Lower leg skin (tissue), 4 donors: ENCODE data around the gene ZNF839. TPM values are rescaled to one million over a fixed set of nuclear protein-coding genes. Genes with fewer than 3 reads are reported as not detected.
"Not testable (repeated sequence)": the region's sequence is repeated elsewhere in the genome, so short reads cannot be mapped to it uniquely, and the experiment has no call there.

Source experiments
- DNase-seq, 2 donors: peaks; one replicate each; pipeline ENCODE4 v3.0.0-alpha.2; 2019; ENCODE audit warnings: low spot score in 2 of 2
- H3K4me3 ChIP-seq: fragments of 200-600 bp; sonication (generic); 2 replicates; pipeline ENCODE4 v1.5.1; 2017; ENCODE audit warnings: mild to moderate bottlenecking, low read depth; ENCODE audit not compliant: poor library complexity, severe bottlenecking
- POLR2A ChIP-seq, 2 donors: fragments of 450-650 bp; IDR thresholded peaks; one replicate each; pipeline ENCODE4 v1.6.1; 2016 to 2017; ENCODE audit warnings: antibody characterized with exemption in 2 of 2, mild to moderate bottlenecking in 1 of 2, moderate library complexity in 1 of 2
- WGBS, 2 donors: methylation state at CpG; one replicate each; pipeline ENCODE4 v1.1.5; 2018; 5-methylcytosine and 5-hydroxymethylcytosine counted together
- intact Hi-C: fragments of 100-400 bp; cut with DNase I; formaldehyde crosslinking; loops from one replicate; pipeline ENCODE4 v1.15.0; 2023; ENCODE audit warnings: low total_unique reads
- total RNA-seq, 4 donors: library from RNA; depleted of rRNA; stranded (reverse); fragments of >200 nt; gene quantifications; one replicate each; pipeline ENCODE4 v1.1.0, GENCODE V29; 2016
- TF ChIP-seq, protein P1 (sequence below), 3 donors: fragments of 450-650 bp; IDR thresholded peaks; one replicate each; pipeline ENCODE4 v1.5.1; 2016; ENCODE audit warnings: antibody characterized with exemption in 3 of 3, mild to moderate bottlenecking in 3 of 3, moderate library complexity in 2 of 3

Gene ZNF839
- total RNA-seq, 4 donors from 2014 or later, result 10.7 to 15.2 (median 13.6) TPM

DNA sequence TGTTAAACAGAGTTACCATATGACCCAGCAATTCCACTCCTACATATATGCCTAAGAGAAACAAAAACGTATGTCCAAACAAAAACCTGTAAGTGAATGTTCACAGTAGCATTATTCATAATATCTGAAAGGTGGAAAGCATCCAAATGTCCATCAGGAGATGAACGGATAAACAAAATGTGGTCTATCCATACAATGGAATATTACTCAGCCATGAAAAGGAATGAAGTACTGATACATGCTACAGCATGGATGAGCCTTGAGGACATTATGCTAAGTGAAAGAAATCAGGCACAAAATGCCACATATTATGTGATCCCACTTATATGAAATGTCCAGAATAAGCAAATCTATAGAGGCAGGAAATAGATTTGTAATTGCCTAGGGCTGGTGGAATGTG lies 31.4 kb upstream of the ZNF839 start:
- DNase-seq, result peak in 1 of 2 donors; percentile 29
- 94 to 96% methylated on average over 2 of the region's 2 CpGs for WGBS, 2 donors
- H3K4me3 ChIP-seq, result no peak overlapping the region
- TF ChIP-seq, protein P1, sequence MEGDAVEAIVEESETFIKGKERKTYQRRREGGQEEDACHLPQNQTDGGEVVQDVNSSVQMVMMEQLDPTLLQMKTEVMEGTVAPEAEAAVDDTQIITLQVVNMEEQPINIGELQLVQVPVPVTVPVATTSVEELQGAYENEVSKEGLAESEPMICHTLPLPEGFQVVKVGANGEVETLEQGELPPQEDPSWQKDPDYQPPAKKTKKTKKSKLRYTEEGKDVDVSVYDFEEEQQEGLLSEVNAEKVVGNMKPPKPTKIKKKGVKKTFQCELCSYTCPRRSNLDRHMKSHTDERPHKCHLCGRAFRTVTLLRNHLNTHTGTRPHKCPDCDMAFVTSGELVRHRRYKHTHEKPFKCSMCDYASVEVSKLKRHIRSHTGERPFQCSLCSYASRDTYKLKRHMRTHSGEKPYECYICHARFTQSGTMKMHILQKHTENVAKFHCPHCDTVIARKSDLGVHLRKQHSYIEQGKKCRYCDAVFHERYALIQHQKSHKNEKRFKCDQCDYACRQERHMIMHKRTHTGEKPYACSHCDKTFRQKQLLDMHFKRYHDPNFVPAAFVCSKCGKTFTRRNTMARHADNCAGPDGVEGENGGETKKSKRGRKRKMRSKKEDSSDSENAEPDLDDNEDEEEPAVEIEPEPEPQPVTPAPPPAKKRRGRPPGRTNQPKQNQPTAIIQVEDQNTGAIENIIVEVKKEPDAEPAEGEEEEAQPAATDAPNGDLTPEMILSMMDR (IDR thresholded peaks at IDR 0.05), result no peak
- no peak for TF ChIP-seq POLR2A (IDR thresholded peaks at IDR 0.05)
- intact Hi-C loops, result no loop called here

DNA sequence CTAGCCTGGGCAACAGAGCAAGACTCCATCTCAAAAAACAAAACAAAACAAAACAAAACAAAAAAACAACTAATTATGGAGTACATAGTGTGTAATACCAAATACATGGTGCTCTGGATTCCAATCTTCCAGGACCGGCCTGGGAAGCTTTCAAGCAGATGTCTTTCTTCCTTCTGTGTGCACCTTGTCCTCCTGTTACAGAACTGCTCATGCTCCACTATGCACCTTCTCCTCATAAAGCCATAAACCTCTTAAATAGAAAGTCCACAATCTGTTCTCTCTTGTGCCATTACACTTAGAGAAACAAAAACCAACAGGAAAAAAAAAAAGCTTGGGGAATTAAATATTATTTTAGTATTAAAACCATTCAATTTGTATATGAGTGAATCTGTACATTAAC lies 27.1 kb upstream of the ZNF839 start:
- no peak for DNase-seq
- no peak overlapping the region for H3K4me3 ChIP-seq
- 88 to 93% methylated on average over 1 of the region's 1 CpG for WGBS, 2 donors
- intact Hi-C loops, result loop anchor here (5.0 kb wide), 1 partner anchor 1290 kb away; no protein-coding TSS in a partner anchor
- TF ChIP-seq, protein P1 (IDR thresholded peaks at IDR 0.05), result no peak
- TF ChIP-seq POLR2A (IDR thresholded peaks at IDR 0.05), result no peak

DNA sequence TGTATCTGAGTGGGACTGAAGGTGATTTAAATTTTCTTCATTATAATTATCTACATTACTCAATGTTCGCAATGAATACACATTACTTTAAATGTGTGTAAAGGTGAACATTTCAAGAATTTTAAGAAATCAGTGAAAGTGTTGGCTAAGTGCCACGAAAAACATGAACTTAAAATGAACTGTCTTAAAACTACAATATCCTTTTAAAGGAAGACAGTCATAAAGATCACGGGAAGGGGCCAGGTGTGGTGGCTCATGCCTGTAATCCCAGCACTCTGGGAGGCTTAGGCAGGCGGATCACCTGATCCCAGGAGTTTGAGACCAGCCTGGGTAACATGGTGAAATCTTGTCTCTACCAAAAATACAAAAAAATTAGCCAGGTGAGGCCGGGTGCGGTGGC lies 25.8 kb upstream of the ZNF839 start:
- no peak for TF ChIP-seq POLR2A (IDR thresholded peaks at IDR 0.05)
- TF ChIP-seq, protein P1 (IDR thresholded peaks at IDR 0.05), result no peak
- H3K4me3 ChIP-seq, result no peak overlapping the region
- intact Hi-C loops, result loop anchor here (5.0 kb wide), 1 partner anchor 1289 kb away; no protein-coding TSS in a partner anchor
- 80% methylated on average over 6 of the region's 6 CpGs for WGBS, 2 donors
- DNase-seq, result no peak

DNA sequence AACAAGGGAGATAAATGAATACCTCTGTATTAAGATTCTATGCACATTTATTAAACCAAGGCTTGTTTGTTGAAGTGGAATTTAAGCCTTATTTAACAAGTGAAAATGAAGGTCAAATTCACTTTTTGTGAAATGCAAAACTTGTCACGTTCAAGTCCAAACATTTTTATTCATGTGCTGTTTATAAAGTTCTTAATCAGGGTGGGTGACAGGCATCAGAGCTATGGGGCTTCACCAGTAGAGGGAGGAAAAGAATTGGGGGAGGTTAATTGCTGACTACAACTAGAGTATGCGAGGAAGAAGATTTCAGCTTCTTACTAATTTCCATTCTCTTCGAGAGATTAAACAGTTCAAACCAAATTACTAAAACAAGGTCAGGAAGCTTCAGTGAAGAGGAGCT lies 24.3 kb upstream of the ZNF839 start:
- 66 to 71% methylated on average over 3 of the region's 3 CpGs for whole genome bisulfite sequencing, 2 donors
- H3K4me3 ChIP-seq, result no peak overlapping the region
- intact Hi-C loops, result no loop called here
- TF ChIP-seq, protein P1 (IDR thresholded peaks at IDR 0.05), result no peak
- TF ChIP-seq POLR2A (IDR thresholded peaks at IDR 0.05), result no peak
- DNase-seq, result no peak

DNA sequence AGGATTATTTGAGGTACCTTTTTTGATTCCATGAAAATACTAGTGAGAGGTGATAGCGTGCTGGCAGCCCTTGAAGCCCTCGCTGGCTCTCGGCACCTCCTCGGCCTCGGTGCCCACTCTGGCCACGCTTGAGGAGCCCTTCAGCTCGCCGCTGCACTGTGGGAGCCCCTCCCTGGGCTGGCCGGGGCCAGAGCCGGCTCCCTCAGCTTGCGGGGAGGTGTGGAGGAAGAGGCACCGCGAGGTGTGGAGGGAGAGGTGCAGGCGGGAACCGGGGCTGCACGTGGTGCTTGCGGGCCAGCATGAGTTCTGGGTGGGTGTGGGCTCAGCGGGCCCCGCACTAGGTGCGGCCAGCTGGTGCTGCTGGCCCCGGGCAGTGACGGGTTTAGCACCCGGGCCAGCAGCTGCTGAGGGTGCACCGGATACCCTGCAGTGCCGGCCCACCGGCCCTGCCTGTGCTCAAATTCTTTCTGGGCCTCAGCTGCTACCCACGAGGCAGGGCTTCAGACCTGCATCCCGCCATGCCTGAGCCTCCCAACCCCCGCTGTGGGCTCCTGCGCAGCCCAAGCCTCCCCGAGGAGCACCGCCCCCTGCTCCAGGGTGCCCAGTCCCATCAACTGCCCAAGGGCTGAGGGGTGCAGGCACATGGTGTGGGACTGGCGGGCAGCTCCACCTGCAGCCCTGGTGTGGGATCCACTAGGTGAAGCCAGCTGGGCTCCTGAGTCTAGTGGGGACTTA lies 21.9 kb upstream of the ZNF839 start:
- intact Hi-C loops, result no loop called here
- H3K4me3 ChIP-seq, result no peak overlapping the region
- no peak for DNase-seq
- 94 to 97% methylated on average over 17 to 22 of the region's 33 CpGs for WGBS, 2 donors
- TF ChIP-seq, protein P1 (IDR thresholded peaks at IDR 0.05), result no peak
- TF ChIP-seq POLR2A (IDR thresholded peaks at IDR 0.05), result no peak

DNA sequence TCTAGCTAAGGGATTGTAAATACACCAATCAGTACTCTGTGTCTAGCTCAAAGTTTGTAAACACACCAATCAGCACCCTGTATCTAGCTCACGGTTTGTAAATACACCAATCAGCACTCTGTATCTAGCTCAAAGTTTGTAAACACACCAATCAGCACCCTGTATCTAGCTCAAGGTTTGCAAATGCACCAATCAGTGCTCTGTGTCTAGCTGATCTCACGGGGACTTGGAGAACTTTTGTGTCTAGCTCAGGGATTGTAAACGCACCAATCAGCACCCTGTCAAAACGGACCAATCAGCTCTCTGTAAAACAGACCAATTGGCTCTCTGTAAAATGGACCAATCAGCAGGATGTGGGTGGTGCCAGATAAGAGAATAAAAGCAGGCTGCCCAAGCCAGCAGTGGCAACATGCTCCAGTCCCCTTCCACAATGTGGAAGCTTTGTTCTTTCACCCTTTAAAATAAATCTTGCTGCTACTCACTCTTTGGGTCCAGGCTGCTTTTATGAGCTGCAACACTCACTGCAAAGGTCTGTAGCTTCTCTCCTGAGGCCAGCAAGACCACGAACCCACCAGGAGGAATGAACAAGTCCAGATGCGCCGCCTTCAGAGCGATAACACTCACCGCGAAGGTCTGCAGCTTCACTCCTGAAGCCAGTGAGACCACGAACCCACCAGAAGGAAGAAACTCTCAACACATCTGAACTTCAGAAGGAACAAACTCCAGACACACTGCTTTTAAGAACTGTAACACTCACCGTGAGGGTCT lies 21.1 kb upstream of the ZNF839 start:
- intact Hi-C loops, H3K4me3 ChIP-seq, DNase-seq: not testable (repeated sequence)
- 84 to 89% methylated on average over 12 of the region's 12 CpGs for WGBS, 2 donors
